MCF 10A (cell line): ENCODE results near the gene DPYD. TPM values are rescaled to one million over a fixed set of nuclear protein-coding genes. Genes with fewer than 3 reads are reported as not detected.

ENCODE experiments used
- BruUV-seq: library from RNA; stranded (reverse); fragments of 400-500 nt; replicated peaks from 2 replicates; lab custom pipeline; 2021; lab: Mats Ljungman, UMichigan
- CTCF ChIA-PET: fragments of 300-600 bp; sonication (Branson Sonifier 250); formaldehyde crosslinking; extraction: SDS; loops from one replicate; lab custom pipeline; 2021; ENCODE audit warnings: antibody characterized with exemption, inconsistent platforms; lab: Yijun Ruan, JAX
- POLR2A ChIA-PET: fragments of 300-600, 350-650 bp; sonication (Branson Sonifier 250); formaldehyde crosslinking; extraction: SDS; loops from one replicate; lab custom pipeline; 2020; ENCODE audit warnings: antibody characterized with exemption, inconsistent platforms; lab: Yijun Ruan, JAX
- DNase-seq: peaks from one replicate; pipeline ENCODE4 v3.0.0-alpha.2; 2018; ENCODE audit not compliant: unreplicated experiment
- H3K27ac Mint-ChIP-seq: one replicate; pipeline ENCODE4 v1.8.0; 2022; ENCODE audit warnings: mild to moderate bottlenecking, low read depth, mixed read lengths; ENCODE audit not compliant: unreplicated experiment
- H3K27me3 Mint-ChIP-seq: one replicate; pipeline ENCODE4 v1.8.0; 2022; ENCODE audit warnings: mixed read lengths; ENCODE audit not compliant: insufficient read depth, unreplicated experiment
- H3K36me3 Mint-ChIP-seq: one replicate; pipeline ENCODE4 v1.8.0; 2022; ENCODE audit warnings: mild to moderate bottlenecking, moderate library complexity, mixed read lengths; ENCODE audit not compliant: insufficient read depth, unreplicated experiment
- H3K4me1 Mint-ChIP-seq: one replicate; pipeline ENCODE4 v1.8.0; 2022; ENCODE audit warnings: mixed read lengths; ENCODE audit not compliant: insufficient read depth, unreplicated experiment
- H3K4me3 Mint-ChIP-seq: one replicate; pipeline ENCODE4 v1.8.0; 2022; ENCODE audit warnings: mild to moderate bottlenecking, moderate library complexity, mixed read lengths; ENCODE audit not compliant: unreplicated experiment
- H3K9me3 Mint-ChIP-seq: one replicate; pipeline ENCODE4 v1.8.0; 2022; ENCODE audit warnings: mixed read lengths; ENCODE audit not compliant: unreplicated experiment
- CTCF ChIP-seq: fragments of 200-600 bp; IDR thresholded peaks from one replicate; pipeline ENCODE4 v1.8.0; 2022; ENCODE audit warnings: antibody characterized with exemption, mild to moderate bottlenecking; ENCODE audit not compliant: unreplicated experiment
- intact Hi-C: fragments of 100-400 bp; cut with micrococcal nuclease; formaldehyde crosslinking; loops from 2 replicates; pipeline ENCODE4 v1.14.1; 2022
- total RNA-seq: library from RNA; stranded (reverse); gene quantifications from 2 replicates; pipeline ENCODE4 v1.2.3, GENCODE V29; 2022

The DPYD gene
- total RNA-seq, 1 experiment from 2014 or later, result 48.2 TPM

- Mint-ChIP-seq H3K27ac (no peak overlapping the region), H3K4me3 (no peak overlapping the region), H3K36me3 (no peaks in the 10 kb centered on the region), H3K4me1 (peaks cover 7% of the 10 kb centered on the region), H3K9me3 (no peaks in the 10 kb centered on the region), H3K27me3 (no peaks in the 10 kb centered on the region)
- POLR2A ChIA-PET, result interaction anchor here (1.3 to 13.2 kb wide), 3 partner anchors 11 to 59 kb away, joined by 3 to 377 read pairs (median 5); partner anchors contain the start of gene DPYD
- CTCF ChIA-PET, result interaction anchor here (0.6 to 1.3 kb wide), 2 partner anchors 142 to 557 kb away, joined by 3 read pairs; no protein-coding TSS in a partner anchor
- peak; percentile 31 for DNase-seq
- no peak for TF ChIP-seq CTCF
- no TSS peak for BruUV-seq
- intact Hi-C loops, result loop anchor here (10.0 kb wide), 1 partner anchor 417 kb away; no protein-coding TSS in a partner anchor
Observed at GRCh38 chr1:97907886-97908285, 12.9 kb downstream of the DPYD start.

- Mint-ChIP-seq H3K4me3 (peak overlapping the region; percentile 38), H3K4me1 (peaks cover 12% of the 10 kb centered on the region), H3K36me3 (no peaks in the 10 kb centered on the region), H3K27me3 (no peaks in the 10 kb centered on the region), H3K9me3 (no peaks in the 10 kb centered on the region), H3K27ac (no peak overlapping the region)
- POLR2A ChIA-PET, result interaction anchor here (0.6 to 13.2 kb wide), 7 partner anchors 10 to 199 kb away, joined by 3 to 377 read pairs (median 4); partner anchors contain the start of gene DPYD
- TF ChIP-seq CTCF, result no peak
- BruUV-seq, result no TSS peak
- DNase-seq, result peak; percentile 93
- CTCF ChIA-PET, result interaction anchor here (1.3 to 2.6 kb wide), 2 partner anchors 12 to 558 kb away, joined by 3 to 20 read pairs; no protein-coding TSS in a partner anchor
- intact Hi-C loops, result loop anchor here (10.0 kb wide), 1 partner anchor 418 kb away; no protein-coding TSS in a partner anchor
Observed at GRCh38 chr1:97906567-97907241, 14.1 kb downstream of the DPYD start.

GRCh38 chr1:97905141-97905940 is 15.5 kb downstream of the DPYD start:
- Mint-ChIP-seq H3K9me3 (no peaks in the 10 kb centered on the region), H3K27ac (no peak overlapping the region), H3K36me3 (peaks cover 9% of the 10 kb centered on the region), H3K4me3 (no peak overlapping the region), H3K27me3 (no peaks in the 10 kb centered on the region), H3K4me1 (peaks cover 25% of the 10 kb centered on the region)
- no peak for TF ChIP-seq CTCF
- DNase-seq, result no peak
- CTCF ChIA-PET, result interaction anchor here (0.6 to 2.6 kb wide), 4 partner anchors 9 to 1687 kb away, joined by 3 to 20 read pairs (median 4); no protein-coding TSS in a partner anchor
- intact Hi-C loops, result loop anchor here (10.0 kb wide), 1 partner anchor 419 kb away; no protein-coding TSS in a partner anchor
- BruUV-seq, result no TSS peak
- POLR2A ChIA-PET, result interaction anchor here (0.6 to 13.2 kb wide), 5 partner anchors 12 to 91 kb away, joined by 3 to 377 read pairs (median 4); partner anchors contain the start of gene DPYD
